ENCODE measurements around the gene EPHB2.

EPHB2 gene

GRCh38 chr1:22969304-22969709 is 258.7 kb downstream of the EPHB2 start:
- no peak for DNase-seq (ENCODE audit: low read depth in 1 of 2, low spot score in 1 of 2)
- in situ Hi-C loops (cut with HindIII; ENCODE audit: low pct_unique_long_range_greater_than_20kb, low sequenced_read_pairs): no loop called here
- no peak for TF ChIP-seq JUND (IDR thresholded peaks at IDR 0.05; ENCODE audit: low read depth)

DNA sequence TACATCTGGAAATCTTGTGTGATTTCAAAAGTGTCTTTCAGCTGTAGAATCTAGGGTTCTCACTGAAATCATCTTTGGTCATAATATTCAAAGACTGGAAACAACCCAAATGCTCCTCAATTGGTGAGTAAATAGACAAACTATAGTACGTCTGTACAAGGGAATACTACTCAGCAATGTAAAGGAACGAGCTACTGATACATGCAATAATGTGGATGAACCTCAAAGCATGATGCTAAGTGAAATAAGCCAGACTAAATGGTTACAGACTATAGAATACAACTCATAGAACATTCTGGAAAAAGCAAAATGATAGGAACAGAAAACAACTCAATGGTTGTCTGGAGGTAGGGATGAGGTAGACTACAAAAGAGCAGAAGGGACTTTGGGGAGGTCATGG is 259.5 kb downstream of the EPHB2 start:
- DNase-seq (ENCODE audit: low read depth in 1 of 2, low spot score in 1 of 2): no peak
- in situ Hi-C loops (cut with HindIII; ENCODE audit: low pct_unique_long_range_greater_than_20kb, low sequenced_read_pairs): no loop called here
- TF ChIP-seq JUND (IDR thresholded peaks at IDR 0.05; ENCODE audit: low read depth): no peak
